GM18909 (cell line): ENCODE results near the gene NLK.
"Not testable (repeated sequence)": the region's sequence is repeated elsewhere in the genome, so short reads cannot be mapped to it uniquely, and the experiment has no call there.

Experiments used
- ATAC-seq: cut with Tn5 transposase; IDR thresholded peaks from one replicate; pipeline ENCODE4 v1.9.1; 2021; ENCODE audit warnings: mild to moderate bottlenecking; ENCODE audit not compliant: unreplicated experiment, poor library complexity

Gene NLK

DNA sequence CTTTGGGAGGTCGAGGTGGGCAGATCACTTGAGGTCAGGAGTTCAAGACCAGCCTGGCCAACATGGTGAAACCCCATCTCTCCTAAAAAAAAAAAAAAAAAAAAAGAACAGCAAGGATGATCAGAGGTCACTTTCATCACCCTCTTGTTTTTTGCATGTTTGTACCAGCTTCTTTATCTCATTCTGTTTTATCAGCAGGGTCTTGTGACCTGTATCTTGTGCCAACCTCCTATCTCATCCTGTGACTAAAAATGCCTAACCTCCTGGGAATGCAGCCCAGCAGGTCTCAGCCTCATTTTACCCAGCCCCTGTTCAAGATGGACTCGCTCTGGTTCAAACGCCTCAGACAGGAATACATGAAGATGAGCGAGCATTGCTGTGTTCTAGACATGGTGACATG is 200.8 kb downstream of the NLK start:
- not testable (repeated sequence) for ATAC-seq

DNA sequence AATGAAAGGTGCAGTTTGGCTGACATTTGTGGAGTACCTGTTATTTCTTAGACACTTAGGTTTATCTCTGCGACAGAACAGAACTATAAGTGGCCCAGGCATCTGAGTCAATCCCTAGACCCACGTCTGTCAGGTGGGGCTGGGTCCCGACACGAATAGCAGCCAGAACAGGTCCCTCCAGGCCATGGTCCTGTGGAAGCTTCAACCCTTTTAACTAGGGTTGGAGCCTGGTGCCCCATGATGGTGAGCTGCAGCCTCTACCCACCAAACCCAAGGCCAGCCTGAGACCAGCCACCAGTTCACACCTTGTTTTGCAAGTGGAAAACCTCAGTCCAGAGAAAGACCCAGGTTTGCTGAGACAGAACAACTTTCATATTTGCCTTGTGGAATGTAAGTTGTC is 202.0 kb downstream of the NLK start:
- ATAC-seq: no peak
